OCI-LY7 (cell line): ENCODE measurements around the gene AP2A1. TPM values are rescaled to one million over a fixed set of nuclear protein-coding genes. Genes with fewer than 3 reads are reported as not detected.

Experiments
- BruUV-seq: library from RNA; stranded (reverse); fragments of 400-500 nt; replicated peaks from 2 replicates; lab custom pipeline; 2021; lab: Mats Ljungman, UMichigan
- CTCF ChIA-PET: fragments of 300-600 bp; sonication (Branson Sonifier 250); formaldehyde crosslinking; loops from one replicate; lab custom pipeline; 2022; ENCODE audit warnings: antibody characterized with exemption; ENCODE audit not compliant: unreplicated experiment; lab: Charles Lee
- POLR2A ChIA-PET: fragments of 300-600 bp; sonication (Branson Sonifier 250); formaldehyde crosslinking; loops from one replicate; lab custom pipeline; 2022; ENCODE audit warnings: antibody characterized with exemption; lab: Charles Lee
- DNase-seq: peaks from one replicate; pipeline ENCODE4 v3.0.0-alpha.2; 2015; ENCODE audit warnings: low spot score
- H2AFZ ChIP-seq: fragments of 200-600 bp; sonication (generic), shearing (Covaris generic); 2 replicates; pipeline ENCODE4 v1.6.1; 2014; ENCODE audit warnings: mild to moderate bottlenecking, antibody characterized with exemption, low read length, moderate library complexity
- H3K27ac ChIP-seq: fragments of 200-600 bp; sonication (generic); 2 replicates; pipeline ENCODE4 v1.5.1; 2014; ENCODE audit warnings: mixed run types, low read depth, mild to moderate bottlenecking, moderate library complexity, low read length, inconsistent platforms; ENCODE audit not compliant: poor library complexity, severe bottlenecking
- H3K36me3 ChIP-seq: fragments of 200-600 bp; sonication (generic); 2 replicates; pipeline ENCODE4 v1.6.1; 2014; ENCODE audit warnings: mild to moderate bottlenecking, antibody characterized with exemption, low read length, moderate library complexity, mixed read lengths; ENCODE audit not compliant: insufficient read depth
- H3K4me1 ChIP-seq: fragments of 200-600 bp; sonication (generic); 2 replicates; pipeline ENCODE4 v1.5.1; 2014; ENCODE audit warnings: mild to moderate bottlenecking, low read length; ENCODE audit not compliant: insufficient read depth, poor library complexity, severe bottlenecking
- H3K4me2 ChIP-seq: fragments of 200-600 bp; sonication (generic); 2 replicates; pipeline ENCODE4 v1.6.1; 2014; ENCODE audit warnings: mild to moderate bottlenecking, low read length
- H3K4me3 ChIP-seq: fragments of 200-600 bp; sonication (generic); 2 replicates; pipeline ENCODE4 v1.5.1; 2014; ENCODE audit warnings: mild to moderate bottlenecking, low read depth, low read length; ENCODE audit not compliant: poor library complexity, severe bottlenecking
- H3K79me2 ChIP-seq: fragments of 200-600 bp; sonication (generic); 2 replicates; pipeline ENCODE4 v1.6.1; 2016; ENCODE audit warnings: low read depth, mild to moderate bottlenecking, low read length, moderate library complexity, mixed read lengths; ENCODE audit not compliant: insufficient read depth
- H3K9me2 ChIP-seq: fragments of 200-600 bp; sonication (generic); 2 replicates; pipeline ENCODE4 v1.6.1; 2016; ENCODE audit warnings: mild to moderate bottlenecking, low read length, mixed read lengths; ENCODE audit not compliant: insufficient read depth
- H3K9me3 ChIP-seq: fragments of 200-600 bp; sonication (generic); 2 replicates; pipeline ENCODE4 v1.6.1; 2014; ENCODE audit warnings: mild to moderate bottlenecking, mixed run types, low read length, mixed read lengths
- H4K20me1 ChIP-seq: fragments of 200-600 bp; sonication (generic); 2 replicates; pipeline ENCODE4 v1.6.1; 2014; ENCODE audit warnings: mild to moderate bottlenecking, antibody characterized with exemption, low read length, moderate library complexity, mixed read lengths; ENCODE audit not compliant: insufficient read depth
- CTCF ChIP-seq: fragments of 200-600 bp; sonication (generic); conservative IDR thresholded peaks from 2 replicates; pipeline ENCODE4 v1.5.1; 2014; ENCODE audit warnings: mild to moderate bottlenecking, antibody characterized with exemption, low read length, moderate library complexity, mixed read lengths
- EZH2phosphoT487 ChIP-seq: fragments of 200-600 bp; sonication (generic); IDR thresholded peaks from 2 replicates; pipeline ENCODE4 v1.6.1; 2018; ENCODE audit warnings: low read depth, borderline replicate concordance, mild to moderate bottlenecking, mixed run types, antibody characterized with exemption, low read length, moderate library complexity, mixed read lengths
- intact Hi-C: fragments of 100-400 bp; cut with micrococcal nuclease; formaldehyde crosslinking; loops from one replicate; pipeline ENCODE4 v1.10.0; 2022; ENCODE audit not compliant: unreplicated experiment
- total RNA-seq, 2 experiments: library from RNA; depleted of rRNA in 1 of 2; stranded (reverse); fragments of >200 nt in 1 of 2; shearing (Covaris generic) in 1 of 2; gene quantifications; 2 replicates each; pipeline ENCODE4 v1.2.3, GENCODE V29; 2014 to 2022

Gene AP2A1
- total RNA-seq, 2 experiments from 2014 or later, result 46.9 to 47.4 TPM

- TF ChIP-seq EZH2phosphoT487 (no peak), CTCF (no peak)
- ChIA-PET CTCF (no interaction called here), POLR2A (no interaction called here)
- Histone ChIP-seq H4K20me1 (no peaks in the 10 kb centered on the region), H2AFZ (no peak overlapping the region), H3K9me2 (no peaks in the 10 kb centered on the region), H3K36me3 (peaks cover 51% of the 10 kb centered on the region), H3K79me2 (no peaks in the 10 kb centered on the region), H3K27ac (no peak overlapping the region), H3K4me3 (no peak overlapping the region), H3K9me3 (no peaks in the 10 kb centered on the region), H3K4me1 (peaks cover 18% of the 10 kb centered on the region), H3K4me2 (no peak overlapping the region)
- TSS peak; percentile 57 for BruUV-seq
- DNase-seq, result no peak
- intact Hi-C loops, result no loop called here
Measured at GRCh38 chr19:49806620-49806959, 39.8 kb downstream of the AP2A1 start.

- Histone ChIP-seq H3K4me1 (peaks cover 22% of the 10 kb centered on the region), H3K4me2 (no peak overlapping the region), H3K36me3 (peaks cover 51% of the 10 kb centered on the region), H4K20me1 (no peaks in the 10 kb centered on the region), H3K4me3 (no peak overlapping the region), H3K79me2 (no peaks in the 10 kb centered on the region), H3K9me2 (no peaks in the 10 kb centered on the region), H3K9me3 (no peaks in the 10 kb centered on the region), H2AFZ (no peak overlapping the region), H3K27ac (no peak overlapping the region)
- no TSS peak for BruUV-seq
- intact Hi-C loops, result no loop called here
- no peak for TF ChIP-seq CTCF
- no peak for DNase-seq
- ChIA-PET POLR2A (no interaction called here), CTCF (no interaction called here)
Measured at GRCh38 chr19:49807058-49807903, 40.5 kb downstream of the AP2A1 start.

GRCh38 chr19:49807904-49808675, 41.3 kb downstream of the AP2A1 start:
- Histone ChIP-seq H3K9me3 (no peaks in the 10 kb centered on the region), H3K4me1 (peaks cover 29% of the 10 kb centered on the region), H3K79me2 (no peaks in the 10 kb centered on the region), H3K4me2 (peak overlapping the region; percentile 66; the same call in 1 of the 2 replicates), H3K4me3 (peak overlapping the region; percentile 61), H3K27ac (no peak overlapping the region), H3K9me2 (no peaks in the 10 kb centered on the region), H3K36me3 (peaks cover 43% of the 10 kb centered on the region), H4K20me1 (no peaks in the 10 kb centered on the region), H2AFZ (no peak overlapping the region)
- intact Hi-C loops, result no loop called here
- no peak for DNase-seq
- TF ChIP-seq EZH2phosphoT487 (no peak), CTCF (no peak)
- BruUV-seq, result no TSS peak
- POLR2A ChIA-PET, result no interaction called here
- CTCF ChIA-PET, result no interaction called here
